GM12872 (cell line): Measurements from ENCODE around the gene LUM.

ENCODE experiments used
- TF ChIP-seq, protein P1 (sequence below): IDR thresholded peaks from 3 replicates; pipeline ENCODE4 v1.5.1; 2011; ENCODE audit warnings: low read depth, mild to moderate bottlenecking, low read length, moderate library complexity; ENCODE audit not compliant: insufficient read depth

Gene LUM

GRCh38 chr12:91091916-91092715 lies 19.2 kb downstream of the LUM start:
- TF ChIP-seq, protein P1, sequence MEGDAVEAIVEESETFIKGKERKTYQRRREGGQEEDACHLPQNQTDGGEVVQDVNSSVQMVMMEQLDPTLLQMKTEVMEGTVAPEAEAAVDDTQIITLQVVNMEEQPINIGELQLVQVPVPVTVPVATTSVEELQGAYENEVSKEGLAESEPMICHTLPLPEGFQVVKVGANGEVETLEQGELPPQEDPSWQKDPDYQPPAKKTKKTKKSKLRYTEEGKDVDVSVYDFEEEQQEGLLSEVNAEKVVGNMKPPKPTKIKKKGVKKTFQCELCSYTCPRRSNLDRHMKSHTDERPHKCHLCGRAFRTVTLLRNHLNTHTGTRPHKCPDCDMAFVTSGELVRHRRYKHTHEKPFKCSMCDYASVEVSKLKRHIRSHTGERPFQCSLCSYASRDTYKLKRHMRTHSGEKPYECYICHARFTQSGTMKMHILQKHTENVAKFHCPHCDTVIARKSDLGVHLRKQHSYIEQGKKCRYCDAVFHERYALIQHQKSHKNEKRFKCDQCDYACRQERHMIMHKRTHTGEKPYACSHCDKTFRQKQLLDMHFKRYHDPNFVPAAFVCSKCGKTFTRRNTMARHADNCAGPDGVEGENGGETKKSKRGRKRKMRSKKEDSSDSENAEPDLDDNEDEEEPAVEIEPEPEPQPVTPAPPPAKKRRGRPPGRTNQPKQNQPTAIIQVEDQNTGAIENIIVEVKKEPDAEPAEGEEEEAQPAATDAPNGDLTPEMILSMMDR: no peak

GRCh38 chr12:91080041-91080440 lies 31.3 kb downstream of the LUM start:
- TF ChIP-seq, protein P1: no peak

DNA sequence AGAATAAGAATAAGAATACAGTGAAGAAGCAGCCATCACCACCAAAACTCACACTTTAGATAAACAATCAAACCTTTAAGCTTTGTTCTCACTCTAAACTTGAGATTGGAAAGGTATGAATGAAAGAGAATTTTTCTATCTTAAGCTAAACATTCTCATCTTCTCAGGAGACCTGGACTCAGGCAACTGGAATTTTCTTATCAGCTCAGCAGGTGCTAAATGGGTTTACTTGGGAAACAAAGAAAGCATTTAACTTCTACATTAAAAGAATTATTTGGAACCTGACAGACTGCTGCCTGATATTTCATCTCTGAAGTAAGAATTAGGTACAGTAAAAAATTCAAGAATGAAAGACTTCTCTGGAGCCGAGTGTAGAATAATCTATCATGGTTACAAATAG lies 32.8 kb downstream of the LUM start:
- TF ChIP-seq, protein P1: no peak

- TF ChIP-seq, protein P1: no peak
Measured at GRCh38 chr12:91077228-91077954, 33.9 kb downstream of the LUM start.

DNA sequence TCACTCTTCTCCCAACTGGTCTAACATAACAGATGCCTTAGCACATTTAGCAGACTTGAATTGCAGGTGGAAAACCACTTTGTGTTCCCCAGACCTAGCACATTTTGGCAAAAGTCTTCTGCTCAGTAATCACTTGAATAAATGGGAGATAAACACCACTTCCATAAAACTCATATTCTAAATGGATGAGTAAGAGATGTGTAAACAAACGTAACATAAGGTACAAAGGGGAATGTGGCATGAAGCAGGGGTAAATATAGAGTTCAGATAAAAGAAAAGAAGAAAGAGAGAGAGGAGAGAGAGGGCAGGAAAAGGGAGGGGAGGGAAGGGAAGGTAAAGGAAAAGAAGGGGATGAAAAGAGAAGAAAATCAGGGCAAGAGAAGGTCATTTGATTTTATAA lies 36.4 kb downstream of the LUM start:
- TF ChIP-seq, protein P1: no peak

DNA sequence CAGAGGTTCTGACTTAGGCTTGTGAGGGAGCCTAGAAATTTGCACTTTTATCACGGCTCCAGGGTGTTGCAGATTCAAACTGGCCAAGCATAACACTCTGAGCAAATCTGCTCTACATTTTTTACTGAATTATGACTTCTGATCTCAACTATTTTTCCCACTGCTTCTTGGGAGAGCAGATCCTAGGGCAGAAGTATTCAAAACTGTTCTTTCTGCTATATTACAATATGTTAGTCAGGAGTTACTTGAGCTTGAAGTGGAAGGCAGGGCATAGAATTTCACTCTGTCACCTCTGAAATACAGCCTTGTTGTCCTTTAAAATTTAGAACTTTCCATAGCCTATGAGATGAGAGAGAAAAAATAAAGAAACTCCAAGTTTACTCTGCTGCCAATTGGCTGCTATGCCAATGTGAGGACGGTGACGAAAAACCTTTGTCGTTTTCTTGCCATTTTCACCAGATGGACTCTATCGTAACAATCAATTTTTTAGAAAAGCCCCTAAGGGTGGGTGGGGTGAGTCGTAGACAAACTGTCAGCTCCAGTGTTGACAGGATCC lies 37.1 kb downstream of the LUM start:
- TF ChIP-seq, protein P1: no peak

GRCh38 chr12:91073426-91073825 lies 37.9 kb downstream of the LUM start:
- TF ChIP-seq, protein P1: no peak
